HCT116 (cell line): ENCODE data around the gene APOH. TPM values are rescaled to one million over a fixed set of nuclear protein-coding genes. Genes with fewer than 3 reads are reported as not detected.

Experiments
- ATAC-seq: fragments of 200-7000 bp; cut with Tn5 transposase; 2 replicates; pipeline ENCODE4 v1.9.1; 2020; ENCODE audit warnings: mild to moderate bottlenecking, moderate library complexity
- BruUV-seq: library from RNA; stranded (reverse); fragments of 400-500 nt; replicated peaks from 2 replicates; lab custom pipeline; 2021; lab: Mats Ljungman, UMichigan
- CTCF ChIA-PET: fragments of 300-600 bp; sonication (Branson Sonifier 250); formaldehyde crosslinking; loops from one replicate; lab custom pipeline; 2021; ENCODE audit warnings: antibody characterized with exemption; lab: Charles Lee
- POLR2A ChIA-PET: fragments of 300-600, 350-600 bp; sonication (Branson Sonifier 250); formaldehyde crosslinking; loops from one replicate; lab custom pipeline; 2021; ENCODE audit warnings: antibody characterized with exemption; lab: Charles Lee
- RAD21 ChIA-PET, 2 experiments: fragments of 300-600 bp; sonication (Branson Sonifier 250); formaldehyde crosslinking; loops; one replicate each; lab custom pipeline; 2023; ENCODE audit warnings: low total read pairs in 2 of 2; ENCODE audit not compliant: uncharacterized antibody in 2 of 2, unreplicated experiment in 2 of 2, low non-redundant PET in 1 of 2; lab: Charles Lee
- DNase-seq: peaks from one replicate; pipeline ENCODE4 v3.0.0-alpha.2; 2010; ENCODE audit warnings: low read depth, low spot score
- H2AFZ ChIP-seq: fragments of 200-600 bp; shearing (Covaris generic), sonication (generic); 2 replicates; pipeline ENCODE4 v1.6.1; 2017; ENCODE audit warnings: low read depth, mixed run types, mixed read lengths, antibody characterized with exemption, low read length; ENCODE audit not compliant: poor library complexity, severe bottlenecking
- H3K27ac ChIP-seq: 2 replicates; pipeline ENCODE4 v1.5.1; 2012; ENCODE audit warnings: low read depth, low read length
- H3K27me3 ChIP-seq: fragments of 200-600 bp; sonication (generic); 2 replicates; pipeline ENCODE4 v1.6.1; 2016; ENCODE audit warnings: mixed run types, low read length, mixed read lengths; ENCODE audit not compliant: insufficient read depth
- H3K36me3 ChIP-seq, 2 experiments: fragments of 200-500 bp in 1 of 2; fragments of 200-600 bp in 1 of 2; sonication (Bioruptor generic) in 1 of 2; sonication (generic) in 1 of 2; 2 replicates each; pipeline versions ENCODE4 v1.5.1 to v1.6.1; 2014 to 2016; ENCODE audit warnings: low read length in 2 of 2, inconsistent platforms in 1 of 2, mixed read lengths in 1 of 2, mixed run types in 1 of 2; ENCODE audit not compliant: insufficient read depth in 2 of 2, control insufficient read depth in 1 of 2
- H3K4me1 ChIP-seq, 2 experiments: fragments of 200-600 bp in 1 of 2; sonication (generic) in 1 of 2; 2 replicates each; pipeline versions ENCODE4 v1.5.1 to v1.6.1; 2012 to 2017; ENCODE audit warnings: low read length in 2 of 2, inconsistent platforms in 1 of 2, mild to moderate bottlenecking in 1 of 2, mixed read lengths in 1 of 2, mixed run types in 1 of 2, moderate library complexity in 1 of 2; ENCODE audit not compliant: insufficient read depth in 2 of 2, control insufficient read depth in 1 of 2
- H3K4me2 ChIP-seq: fragments of 200-600 bp; sonication (generic); 2 replicates; pipeline ENCODE4 v1.6.1; 2017; ENCODE audit warnings: mixed run types, low read length, mixed read lengths
- H3K4me3 ChIP-seq, 2 experiments: fragments of 200-600 bp in 1 of 2; sonication (generic) in 1 of 2; replicated peaks in 1 of 2; 2 replicates each; pipeline ENCODE4 v1.5.1; 2011 to 2016; ENCODE audit warnings: low read length in 2 of 2, control low read depth in 1 of 2, low read depth in 1 of 2, mild to moderate bottlenecking in 1 of 2, mixed read lengths in 1 of 2, mixed run types in 1 of 2
- H3K79me2 ChIP-seq: fragments of 200-600 bp; sonication (generic); 2 replicates; pipeline ENCODE4 v1.6.1; 2017; ENCODE audit warnings: mild to moderate bottlenecking, mixed run types, low read length, moderate library complexity, mixed read lengths; ENCODE audit not compliant: insufficient read depth
- H3K9ac ChIP-seq: fragments of 200-600 bp; sonication (generic); 2 replicates; pipeline ENCODE4 v1.6.1; 2016; ENCODE audit warnings: low read length, mixed read lengths
- H3K9me2 ChIP-seq: fragments of 200-600 bp; sonication (generic), shearing (Covaris generic); 2 replicates; pipeline ENCODE4 v1.6.1; 2017; ENCODE audit warnings: mixed run types, mild to moderate bottlenecking, moderate library complexity; ENCODE audit not compliant: insufficient read depth
- H3K9me3 ChIP-seq, 2 experiments: fragments of 200-500 bp in 1 of 2; fragments of 200-600 bp in 1 of 2; sonication (Bioruptor generic) in 1 of 2; sonication (generic) in 1 of 2; 2 replicates each; pipeline ENCODE4 v1.6.1; 2014 to 2017; ENCODE audit warnings: low read length in 2 of 2, mixed read lengths in 2 of 2, inconsistent platforms in 1 of 2, low read depth in 1 of 2, mild to moderate bottlenecking in 1 of 2, mixed run types in 1 of 2, moderate library complexity in 1 of 2; ENCODE audit not compliant: control insufficient read depth in 1 of 2, insufficient read depth in 1 of 2
- H4K20me1 ChIP-seq: fragments of 200-600 bp; sonication (generic), shearing (Covaris generic); 2 replicates; pipeline ENCODE4 v1.6.1; 2017; ENCODE audit warnings: mixed run types, mild to moderate bottlenecking, moderate library complexity; ENCODE audit not compliant: insufficient read depth
- CBX3 ChIP-seq: IDR thresholded peaks from 2 replicates; pipeline ENCODE4 v1.6.1; 2012; ENCODE audit warnings: low read depth
- CEBPB ChIP-seq: IDR thresholded peaks from 2 replicates; pipeline ENCODE4 v1.6.1; 2012; ENCODE audit warnings: low read depth
- EZH2 ChIP-seq: fragments of 200-600 bp; sonication (generic); IDR thresholded peaks from 2 replicates; pipeline ENCODE4 v1.6.1; 2017; ENCODE audit warnings: antibody characterized with exemption, mixed run types
- EZH2phosphoT487 ChIP-seq: fragments of 200-600 bp; IDR thresholded peaks from 2 replicates; pipeline ENCODE4 v1.6.1; 2018; ENCODE audit warnings: antibody characterized with exemption, borderline replicate concordance
- SP1 ChIP-seq: IDR thresholded peaks from 2 replicates; pipeline ENCODE4 v1.6.1; 2012; ENCODE audit warnings: low read depth
- TCF7L2 ChIP-seq: IDR thresholded peaks from 2 replicates; pipeline ENCODE4 v1.7.0; 2011; ENCODE audit warnings: borderline replicate concordance, inconsistent platforms; ENCODE audit not compliant: insufficient read depth, insufficient read length; ENCODE audit errors: extremely low read depth
- intact Hi-C: fragments of 100-400 bp; cut with micrococcal nuclease; formaldehyde crosslinking; loops from 2 replicates; pipeline ENCODE4 v1.10.0; 2022
- total RNA-seq: library from RNA; stranded (reverse); gene quantifications from one replicate; pipeline ENCODE4 v1.2.1, GENCODE V29; 2021; ENCODE audit not compliant: unreplicated experiment
- TF ChIP-seq, protein P1 (sequence below), 3 experiments: fragments of 200-600 bp in 1 of 3; sonication (generic) in 1 of 3; IDR thresholded peaks in 2 of 3; conservative IDR thresholded peaks in 1 of 3; 2 replicates each; pipeline ENCODE4 v1.5.1; 2012 to 2017; ENCODE audit warnings: low read depth in 2 of 3, low read length in 2 of 3, antibody characterized with exemption in 1 of 3, borderline replicate concordance in 1 of 3, control low read depth in 1 of 3, mild to moderate bottlenecking in 1 of 3, mixed read lengths in 1 of 3, mixed run types in 1 of 3, moderate library complexity in 1 of 3; ENCODE audit not compliant: insufficient read depth in 1 of 3
- TF ChIP-seq, protein P2 (sequence below): IDR thresholded peaks from 2 replicates; pipeline ENCODE4 v1.6.1; 2012

APOH gene
- total RNA-seq, 1 experiment from 2014 or later: 1.7 TPM

DNA sequence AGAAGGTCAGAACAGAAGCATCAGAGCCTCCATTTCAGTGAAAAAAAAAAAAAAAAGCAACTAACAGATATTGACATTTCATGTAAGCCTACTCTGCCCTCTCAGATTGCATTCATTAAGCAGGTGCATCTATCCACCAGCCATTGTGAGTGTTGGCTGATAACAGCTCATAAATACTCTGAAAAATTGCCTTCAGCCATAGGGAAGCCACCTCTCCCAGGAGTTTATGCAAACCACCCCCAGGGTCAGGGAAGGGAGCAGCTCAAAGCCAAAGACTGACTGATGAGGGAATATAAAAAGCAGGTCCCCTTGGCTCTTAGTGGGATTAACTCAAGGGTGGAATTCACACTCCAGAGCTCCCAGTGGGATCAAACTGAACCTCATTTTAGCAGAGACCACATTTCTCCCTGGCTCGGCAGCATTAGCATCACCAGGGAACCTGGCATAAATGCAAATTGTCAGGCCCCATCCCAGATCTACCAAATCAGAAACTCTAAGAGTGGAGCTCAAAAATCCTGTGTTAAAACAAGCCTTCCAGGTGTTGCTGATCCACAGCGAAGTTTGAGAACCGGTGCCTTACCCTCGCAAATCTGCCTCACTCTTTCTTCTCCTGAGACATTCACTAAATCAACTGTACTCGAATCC, 14.2 kb downstream of the APOH start (continued):
- TF ChIP-seq, protein P1, sequence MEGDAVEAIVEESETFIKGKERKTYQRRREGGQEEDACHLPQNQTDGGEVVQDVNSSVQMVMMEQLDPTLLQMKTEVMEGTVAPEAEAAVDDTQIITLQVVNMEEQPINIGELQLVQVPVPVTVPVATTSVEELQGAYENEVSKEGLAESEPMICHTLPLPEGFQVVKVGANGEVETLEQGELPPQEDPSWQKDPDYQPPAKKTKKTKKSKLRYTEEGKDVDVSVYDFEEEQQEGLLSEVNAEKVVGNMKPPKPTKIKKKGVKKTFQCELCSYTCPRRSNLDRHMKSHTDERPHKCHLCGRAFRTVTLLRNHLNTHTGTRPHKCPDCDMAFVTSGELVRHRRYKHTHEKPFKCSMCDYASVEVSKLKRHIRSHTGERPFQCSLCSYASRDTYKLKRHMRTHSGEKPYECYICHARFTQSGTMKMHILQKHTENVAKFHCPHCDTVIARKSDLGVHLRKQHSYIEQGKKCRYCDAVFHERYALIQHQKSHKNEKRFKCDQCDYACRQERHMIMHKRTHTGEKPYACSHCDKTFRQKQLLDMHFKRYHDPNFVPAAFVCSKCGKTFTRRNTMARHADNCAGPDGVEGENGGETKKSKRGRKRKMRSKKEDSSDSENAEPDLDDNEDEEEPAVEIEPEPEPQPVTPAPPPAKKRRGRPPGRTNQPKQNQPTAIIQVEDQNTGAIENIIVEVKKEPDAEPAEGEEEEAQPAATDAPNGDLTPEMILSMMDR (IDR thresholded peaks at IDR 0.05 in 2 of 3, conservative IDR thresholded peaks at IDR 0.05 in 1 of 3; ENCODE audit: borderline replicate concordance in 1 of 3, insufficient read depth in 1 of 3, low read depth in 2 of 3, low read length in 2 of 3): no peak
- TF ChIP-seq EZH2 (no peak), TCF7L2 (no peak), CEBPB (no peak), SP1 (no peak)

DNA sequence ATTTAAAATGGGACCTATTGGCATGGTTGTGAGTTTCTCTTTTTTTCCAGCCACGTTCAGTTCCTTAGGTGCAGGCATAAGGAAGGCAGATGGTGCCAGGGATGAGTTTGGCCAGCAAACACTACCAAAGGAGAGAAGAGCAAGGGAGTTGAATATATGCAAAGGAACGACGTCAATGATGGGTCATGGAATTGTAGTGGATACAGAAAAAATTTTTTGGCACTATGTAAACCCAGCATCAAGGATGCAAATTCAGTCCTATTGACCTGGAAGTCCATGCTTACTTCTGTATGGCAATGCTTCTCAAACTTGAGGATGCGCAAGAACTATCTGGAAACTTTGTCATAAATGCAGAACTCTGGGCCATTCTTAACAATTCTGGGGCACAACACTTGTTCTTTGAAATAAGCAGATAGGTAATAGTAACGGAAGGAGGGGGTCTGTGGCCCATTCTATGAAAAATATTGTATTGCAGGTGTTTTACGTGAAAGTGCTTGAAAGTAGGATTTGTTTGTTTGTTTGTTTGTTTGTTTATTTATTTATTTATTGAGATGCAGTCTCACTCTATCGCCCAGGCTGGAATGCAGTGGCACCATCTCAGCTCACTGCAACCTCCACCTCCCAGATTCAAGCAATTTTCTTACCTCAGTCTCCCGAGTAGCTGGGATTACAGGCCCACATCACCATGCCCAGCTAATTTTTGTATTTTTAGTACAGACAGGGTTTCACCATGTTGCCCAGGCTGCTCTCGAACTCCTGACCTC, 18.0 kb downstream of the APOH start:
- no peaks in the 10 kb centered on the region for H3K9me3 ChIP-seq
- no peaks in the 10 kb centered on the region for H4K20me1 ChIP-seq
- intact Hi-C loops: no loop called here
- H3K4me3 ChIP-seq: no peak overlapping the region
- ATAC-seq (no peak), DNase-seq (no peak)
- H3K79me2 ChIP-seq: no peaks in the 10 kb centered on the region
- no peak overlapping the region for H3K27ac ChIP-seq
- ChIA-PET POLR2A (no interaction called here), CTCF (no interaction called here), RAD21 (no interaction called here)
- BruUV-seq: no TSS peak
- no peak overlapping the region for H2AFZ ChIP-seq
- no peaks in the 10 kb centered on the region for H3K36me3 ChIP-seq
- no peak overlapping the region for H3K4me2 ChIP-seq
- no peaks in the 10 kb centered on the region for H3K9me2 ChIP-seq
- no peaks in the 10 kb centered on the region for H3K27me3 ChIP-seq
- H3K4me1 ChIP-seq: no peaks in the 10 kb centered on the region
- H3K9ac ChIP-seq: no peak overlapping the region
- TF ChIP-seq EZH2phosphoT487: no peak
- TF ChIP-seq, protein P2, sequence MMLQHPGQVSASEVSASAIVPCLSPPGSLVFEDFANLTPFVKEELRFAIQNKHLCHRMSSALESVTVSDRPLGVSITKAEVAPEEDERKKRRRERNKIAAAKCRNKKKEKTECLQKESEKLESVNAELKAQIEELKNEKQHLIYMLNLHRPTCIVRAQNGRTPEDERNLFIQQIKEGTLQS: no peak
- no peak for TF ChIP-seq CBX3
